ENCODE data around the gene ARRDC1.

The ARRDC1 gene

GRCh38 chr9:137663584-137663983 lies 58.1 kb downstream of the ARRDC1 start:
- H3K27ac ChIP-seq = no peak overlapping the region
- DNase-seq (ENCODE audit: low read depth, low spot score) = no peak

- no peak overlapping the region for H3K27ac ChIP-seq
- no peak for DNase-seq (ENCODE audit: low read depth, low spot score)
These were observed 59.2 kb downstream of the ARRDC1 start for GRCh38 chr9:137664676-137665075.

All from epithelial cell of prostate (primary cell).